T-helper 2 cell treated with Interferon-gamma antibody and Interleukin-4, amounts not matched to agents 5 μg/mL and 100 μg/mL, for 36 hours (primary cell): ENCODE results near the gene TMEM147.
A peak's percentile ranks its signal among the peaks of the same experiment; 100 is the strongest.
"Not testable (repeated sequence)": the region's sequence is repeated elsewhere in the genome, so short reads cannot be mapped to it uniquely, and the experiment has no call there.

Source experiments
- DNase-seq: peaks from one replicate; pipeline ENCODE4 v3.0.0; 2021; ENCODE audit warnings: low spot score
- H3K27ac Mint-ChIP-seq: one replicate; pipeline ENCODE4 v1.8.0; 2021; ENCODE audit warnings: mild to moderate bottlenecking, mixed read lengths
- H3K27me3 Mint-ChIP-seq: one replicate; pipeline ENCODE4 v1.8.0; 2021; ENCODE audit warnings: low read depth, mixed read lengths
- H3K36me3 Mint-ChIP-seq: one replicate; pipeline ENCODE4 v1.8.0; 2021; ENCODE audit warnings: low read depth, mixed read lengths
- H3K4me1 Mint-ChIP-seq: one replicate; pipeline ENCODE4 v1.8.0; 2021; ENCODE audit warnings: low read depth, mixed read lengths
- H3K4me3 Mint-ChIP-seq: one replicate; pipeline ENCODE4 v1.8.0; 2022; ENCODE audit warnings: mild to moderate bottlenecking, moderate library complexity, mixed read lengths
- H3K9me3 Mint-ChIP-seq: one replicate; pipeline ENCODE4 v1.8.0; 2021; ENCODE audit warnings: mixed read lengths

TMEM147 gene

GRCh38 chr19:35577918-35578317 is 32.5 kb downstream of the TMEM147 start:
- peaks cover 30% of the 10 kb centered on the region for H3K9me3 Mint-ChIP-seq
- no peaks in the 10 kb centered on the region for H3K27me3 Mint-ChIP-seq
- H3K4me3 Mint-ChIP-seq: no peak overlapping the region
- H3K4me1 Mint-ChIP-seq: no peaks in the 10 kb centered on the region
- peaks cover 4% of the 10 kb centered on the region for H3K36me3 Mint-ChIP-seq
- no peak overlapping the region for H3K27ac Mint-ChIP-seq
- DNase-seq: no peak

- no peak overlapping the region for H3K27ac Mint-ChIP-seq
- H3K36me3 Mint-ChIP-seq: peaks cover 4% of the 10 kb centered on the region
- H3K4me3 Mint-ChIP-seq: no peak overlapping the region
- no peaks in the 10 kb centered on the region for H3K4me1 Mint-ChIP-seq
- no peak for DNase-seq
- peaks cover 30% of the 10 kb centered on the region for H3K9me3 Mint-ChIP-seq
- H3K27me3 Mint-ChIP-seq: peaks cover 3% of the 10 kb centered on the region
These were observed 33.3 kb downstream of the TMEM147 start for GRCh38 chr19:35578707-35579106.

- no peak overlapping the region for H3K4me3 Mint-ChIP-seq
- H3K4me1 Mint-ChIP-seq: no peaks in the 10 kb centered on the region
- H3K9me3 Mint-ChIP-seq: peaks cover 2% of the 10 kb centered on the region
- no peaks in the 10 kb centered on the region for H3K36me3 Mint-ChIP-seq
- peaks cover 9% of the 10 kb centered on the region for H3K27me3 Mint-ChIP-seq
- no peak overlapping the region for H3K27ac Mint-ChIP-seq
- no peak for DNase-seq
These were observed 37.3 kb downstream of the TMEM147 start for GRCh38 chr19:35582760-35583159.

GRCh38 chr19:35585848-35586247 is 40.4 kb downstream of the TMEM147 start, which contains the start of gene PMIS2:
Gene PMIS2 (plus strand): TSS chr19:35586173. CDS start chr19:35586260, 87 bp downstream.
- Mint-ChIP-seq H3K4me1 (no peaks in the 10 kb centered on the region), H3K9me3 (no peaks in the 10 kb centered on the region), H3K4me3 (no peak within 1 kb of the TSS), H3K36me3 (no peaks in the 10 kb centered on the region), H3K27ac (no peak within 1 kb of the TSS), H3K27me3 (peaks cover 9% of the 10 kb centered on the region)
- DNase-seq: no peak

GRCh38 chr19:35587321-35587720 is 41.9 kb downstream of the TMEM147 start:
- H3K27me3 Mint-ChIP-seq: peaks cover 9% of the 10 kb centered on the region

GRCh38 chr19:35590875-35591274 is 45.4 kb downstream of the TMEM147 start:
- H3K27me3 Mint-ChIP-seq: peaks cover 4% of the 10 kb centered on the region
- no peaks in the 10 kb centered on the region for H3K9me3 Mint-ChIP-seq
- H3K4me1 Mint-ChIP-seq: peaks cover 2% of the 10 kb centered on the region
- no peaks in the 10 kb centered on the region for H3K36me3 Mint-ChIP-seq
- DNase-seq: no peak
- H3K27ac Mint-ChIP-seq: no peak overlapping the region
- H3K4me3 Mint-ChIP-seq: no peak overlapping the region

More at GRCh38 chr19:35587321-35587720, 41.9 kb downstream of the TMEM147 start:
- no peaks in the 10 kb centered on the region for H3K9me3 Mint-ChIP-seq
- no peaks in the 10 kb centered on the region for H3K36me3 Mint-ChIP-seq
- no peak overlapping the region for H3K4me3 Mint-ChIP-seq
- H3K4me1 Mint-ChIP-seq: peaks cover under 1% of the 10 kb centered on the region
- DNase-seq: no peak
- H3K27ac Mint-ChIP-seq: no peak overlapping the region

- no peak for DNase-seq
- H3K36me3 Mint-ChIP-seq: no peaks in the 10 kb centered on the region
- H3K9me3 Mint-ChIP-seq: no peaks in the 10 kb centered on the region
- H3K4me3 Mint-ChIP-seq: no peak overlapping the region
- H3K4me1 Mint-ChIP-seq: peaks cover 10% of the 10 kb centered on the region
- no peaks in the 10 kb centered on the region for H3K27me3 Mint-ChIP-seq
- no peak overlapping the region for H3K27ac Mint-ChIP-seq
These were observed 46.8 kb downstream of the TMEM147 start for GRCh38 chr19:35592226-35592625.

- not testable (repeated sequence) for H3K4me3 Mint-ChIP-seq, H3K9me3 Mint-ChIP-seq, DNase-seq, H3K27ac Mint-ChIP-seq, H3K27me3 Mint-ChIP-seq, H3K36me3 Mint-ChIP-seq
- peaks cover 10% of the 10 kb centered on the region for H3K4me1 Mint-ChIP-seq
These were observed 49.6 kb downstream of the TMEM147 start for GRCh38 chr19:35595026-35595425.

- Mint-ChIP-seq H3K27me3 (peaks cover 8% of the 10 kb centered on the region), H3K9me3 (no peaks in the 10 kb centered on the region), H3K36me3 (no peaks in the 10 kb centered on the region), H3K4me3 (no peak overlapping the region), H3K27ac (no peak overlapping the region), H3K4me1 (peaks cover 10% of the 10 kb centered on the region)
- no peak for DNase-seq
These were observed 50.5 kb downstream of the TMEM147 start for GRCh38 chr19:35595928-35596327.

GRCh38 chr19:35596366-35596999 is 51.1 kb downstream of the TMEM147 start:
- peak overlapping the region; percentile 48 for H3K27ac Mint-ChIP-seq
- H3K4me1 Mint-ChIP-seq: peaks cover 10% of the 10 kb centered on the region
- H3K9me3 Mint-ChIP-seq: no peaks in the 10 kb centered on the region
- no peak for DNase-seq
- no peaks in the 10 kb centered on the region for H3K36me3 Mint-ChIP-seq
- H3K27me3 Mint-ChIP-seq: peaks cover 8% of the 10 kb centered on the region
- H3K4me3 Mint-ChIP-seq: no peak overlapping the region
